AG08395 (cell line): Measurements from ENCODE around the gene RNASE4.
"Not testable (repeated sequence)": the region's sequence is repeated elsewhere in the genome, so short reads cannot be mapped to it uniquely, and the experiment has no call there.

ENCODE experiments used
- DNase-seq: peaks from one replicate; pipeline ENCODE4 v3.0.0; 2012; ENCODE audit warnings: mixed read lengths, low spot score

RNASE4 gene

DNA sequence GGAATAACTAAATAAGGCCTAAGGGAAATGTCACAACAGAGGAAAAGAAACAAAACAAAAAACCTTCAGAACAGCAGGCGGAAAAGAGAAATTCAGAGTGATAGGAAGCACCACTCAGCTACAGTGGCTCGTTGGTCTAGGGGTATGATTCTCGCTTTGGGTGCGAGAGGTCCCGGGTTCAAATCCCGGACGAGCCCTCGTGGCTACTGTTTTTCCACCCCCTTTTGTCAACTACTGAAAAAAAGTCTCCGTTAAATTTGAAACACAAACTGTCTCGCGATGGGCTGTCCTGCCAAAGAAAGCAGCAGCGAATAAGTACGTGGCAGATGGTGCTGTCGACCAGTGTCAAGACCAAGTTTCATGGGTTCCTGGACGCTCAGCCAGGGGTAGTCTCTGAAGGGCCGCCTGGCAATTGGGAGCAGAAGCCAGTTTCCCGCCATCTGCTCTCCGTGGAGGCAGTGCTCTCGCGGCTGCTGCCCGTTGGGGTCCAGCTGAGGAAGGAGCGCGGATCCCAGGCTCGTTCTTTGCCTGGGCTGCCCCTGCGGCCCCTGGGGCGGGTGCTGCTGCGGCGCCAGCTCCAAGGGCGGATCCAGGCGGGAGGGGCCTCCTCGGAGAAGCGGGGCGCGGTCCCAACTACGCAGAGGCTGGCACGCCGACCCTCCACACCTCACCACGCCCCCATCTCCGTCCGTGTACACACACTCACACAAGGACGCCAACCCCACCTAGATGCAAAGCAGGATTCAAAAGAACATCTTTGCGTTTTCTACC lies at the start of gene RNASE4:
Gene RNASE4, plus strand, starts transcription at position 670 of the 771 bp plus-strand sequence. CDS start 14,812 bp downstream, outside the sequence.
- DNase-seq: peak; percentile 67

GRCh38 chr14:20641591-20641990 lies 42.8 kb upstream of the RNASE4 start, which contains the start of gene OR6S1:
OR6S1 (minus strand) TSS chr14:20641691; CDS start chr14:20641691, 0 bp downstream.
- DNase-seq: no peak

DNA sequence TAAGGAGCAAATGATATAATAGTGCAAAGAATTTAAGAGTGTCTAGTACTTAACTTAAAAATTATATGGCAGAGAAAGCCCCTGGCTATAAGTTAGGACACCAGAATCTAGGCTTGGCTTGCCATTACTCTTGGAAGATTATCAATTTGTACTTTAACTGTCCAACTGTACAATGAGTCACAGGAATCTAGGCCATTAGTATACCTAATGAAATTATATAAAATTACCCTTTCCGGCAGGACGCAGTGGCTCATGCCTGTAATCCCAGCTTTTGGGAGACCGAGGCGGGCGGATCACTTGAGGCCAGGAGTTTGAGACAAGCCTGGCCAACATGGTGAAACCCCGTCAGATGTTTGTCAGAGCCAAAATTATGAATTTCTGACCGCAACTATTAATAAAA lies 42.2 kb upstream of the RNASE4 start:
- DNase-seq: no peak

DNA sequence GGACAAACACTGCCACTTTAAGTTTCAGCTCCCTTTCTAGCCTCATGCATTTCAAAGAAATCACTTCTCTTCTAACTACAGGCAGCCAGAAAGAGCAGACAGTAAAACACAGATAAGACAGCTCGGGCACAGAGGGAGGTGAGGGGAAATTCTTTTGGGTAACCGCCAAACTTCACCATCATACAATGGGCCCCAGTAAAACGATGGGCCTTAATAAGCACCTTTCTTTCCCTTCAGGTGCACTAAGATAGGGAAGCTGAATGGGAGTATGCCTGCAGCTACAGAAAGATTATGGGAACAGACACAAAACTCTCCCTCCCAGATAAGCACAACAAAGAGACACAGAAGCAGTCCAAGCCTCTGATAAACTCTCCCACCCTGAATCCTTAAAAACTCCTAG lies 41.6 kb upstream of the RNASE4 start:
- DNase-seq: not testable (repeated sequence)

- no peak for DNase-seq
These were observed 39.8 kb upstream of the RNASE4 start for GRCh38 chr14:20644520-20644919.

- no peak for DNase-seq
These were observed 38.9 kb upstream of the RNASE4 start for GRCh38 chr14:20645481-20645880.

- peak; percentile 37 for DNase-seq
These were observed 31.1 kb upstream of the RNASE4 start for GRCh38 chr14:20652996-20653975.

DNA sequence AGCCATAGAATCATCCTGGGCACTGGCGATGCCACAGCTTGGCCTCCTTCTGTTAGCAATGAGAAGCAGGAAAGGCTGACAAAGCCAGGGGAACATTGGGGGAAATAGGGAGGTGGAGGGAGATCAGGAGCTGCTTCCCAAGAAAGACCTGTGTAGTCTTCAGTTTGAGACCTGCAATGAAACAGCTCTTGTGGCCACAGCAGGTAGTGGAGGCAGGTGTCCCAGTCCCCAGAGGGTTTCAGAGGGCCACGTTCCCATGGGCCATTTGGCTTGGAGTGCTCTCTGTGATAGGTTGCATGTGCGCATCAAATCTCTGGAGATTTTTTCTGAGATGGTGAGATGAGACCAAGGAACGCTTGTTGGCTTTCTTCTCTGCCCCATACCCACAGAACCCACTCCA lies 28.5 kb upstream of the RNASE4 start:
- DNase-seq: no peak

DNA sequence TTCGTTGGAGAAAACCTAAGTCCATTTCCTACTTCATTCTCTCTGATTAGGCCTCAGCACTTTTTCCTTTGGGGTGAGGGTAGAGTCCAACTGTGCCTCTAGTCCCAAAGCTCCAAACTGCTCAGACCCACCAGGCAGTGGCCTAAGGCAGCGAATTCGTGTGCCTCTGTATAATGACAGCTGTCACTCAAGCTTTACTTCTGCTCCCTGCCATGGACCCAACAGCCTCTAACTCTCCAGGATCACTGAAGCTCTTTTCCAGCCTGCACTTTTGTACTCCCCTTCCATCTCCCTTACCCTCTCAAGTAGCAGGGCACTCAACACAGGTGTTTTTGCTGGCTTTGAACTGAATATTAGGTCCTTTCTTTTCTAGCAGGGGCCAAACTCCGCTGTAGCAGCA lies 28.1 kb upstream of the RNASE4 start:
- DNase-seq: no peak

DNA sequence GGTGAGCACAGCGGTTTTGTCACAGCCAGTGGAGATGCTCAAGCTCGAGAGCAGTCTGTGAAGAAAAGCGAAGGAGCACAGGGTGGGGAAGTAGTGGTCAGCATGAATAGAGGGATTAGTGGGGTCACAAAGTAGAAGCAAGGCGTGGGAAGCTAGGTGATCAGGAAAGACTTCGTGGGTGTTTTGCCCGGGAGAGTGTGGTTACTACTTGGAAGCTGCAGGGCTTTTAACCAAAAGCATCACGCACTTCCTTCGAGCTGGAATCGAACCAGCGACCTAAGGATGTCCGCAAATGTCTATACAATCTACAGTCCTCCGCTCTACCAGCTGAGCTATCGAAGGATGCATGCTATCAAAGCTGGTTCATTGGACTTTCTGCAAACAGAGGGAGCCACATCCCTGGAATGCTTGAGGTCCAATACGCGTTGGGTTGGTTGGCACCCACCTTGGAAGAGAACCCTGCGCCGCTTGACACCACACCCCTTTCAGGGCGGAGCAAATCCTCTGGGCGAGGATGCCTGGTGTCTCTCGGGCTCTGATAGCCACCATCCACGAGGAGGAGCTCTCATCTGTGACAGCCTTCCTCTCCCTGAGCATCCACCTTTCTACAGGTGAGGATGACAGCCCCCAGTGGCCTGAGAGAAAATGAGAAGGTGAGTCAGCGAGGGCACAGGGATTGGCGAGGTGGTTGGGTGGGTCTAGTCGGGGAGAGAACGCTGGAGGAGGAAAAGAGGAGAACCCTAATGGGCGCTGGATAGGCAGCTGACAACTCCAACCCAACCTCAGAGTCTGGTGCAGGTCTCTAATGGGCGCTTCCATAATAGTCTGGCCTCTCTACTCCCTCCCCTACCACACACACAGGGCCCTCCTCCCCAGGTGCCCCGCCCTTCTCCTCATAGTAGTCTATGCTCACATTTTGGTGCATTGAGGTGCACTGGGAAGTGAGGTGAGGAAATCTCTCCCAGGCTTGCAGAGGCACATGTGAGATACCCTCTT lies 26.8 kb upstream of the RNASE4 start:
- DNase-seq: peak; percentile 14

- DNase-seq: no peak
These were observed 26.1 kb upstream of the RNASE4 start for GRCh38 chr14:20658246-20658645.

- no peak for DNase-seq
These were observed 25.0 kb upstream of the RNASE4 start for GRCh38 chr14:20659336-20659735.

GRCh38 chr14:20659813-20660395 lies 24.5 kb upstream of the RNASE4 start:
- no peak for DNase-seq

DNA sequence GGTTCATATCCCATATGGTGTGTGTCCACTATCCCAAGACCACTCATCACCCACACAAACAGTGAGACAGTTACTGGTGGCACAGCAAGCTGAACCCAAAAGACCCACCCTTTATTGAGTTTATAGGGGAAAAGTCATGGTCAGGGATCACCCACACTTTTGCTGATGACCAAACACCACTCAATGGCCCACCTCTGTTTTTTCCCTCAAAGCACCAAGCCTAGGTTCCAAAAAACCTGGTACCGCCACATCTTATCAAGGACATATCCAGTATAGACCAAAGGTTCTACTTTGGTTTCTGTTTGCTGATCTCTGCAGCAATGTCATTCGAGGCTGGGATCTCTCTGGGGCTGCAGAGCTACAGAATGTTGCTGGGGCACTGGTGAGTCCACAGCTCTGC lies 23.2 kb upstream of the RNASE4 start:
- DNase-seq: no peak

DNA sequence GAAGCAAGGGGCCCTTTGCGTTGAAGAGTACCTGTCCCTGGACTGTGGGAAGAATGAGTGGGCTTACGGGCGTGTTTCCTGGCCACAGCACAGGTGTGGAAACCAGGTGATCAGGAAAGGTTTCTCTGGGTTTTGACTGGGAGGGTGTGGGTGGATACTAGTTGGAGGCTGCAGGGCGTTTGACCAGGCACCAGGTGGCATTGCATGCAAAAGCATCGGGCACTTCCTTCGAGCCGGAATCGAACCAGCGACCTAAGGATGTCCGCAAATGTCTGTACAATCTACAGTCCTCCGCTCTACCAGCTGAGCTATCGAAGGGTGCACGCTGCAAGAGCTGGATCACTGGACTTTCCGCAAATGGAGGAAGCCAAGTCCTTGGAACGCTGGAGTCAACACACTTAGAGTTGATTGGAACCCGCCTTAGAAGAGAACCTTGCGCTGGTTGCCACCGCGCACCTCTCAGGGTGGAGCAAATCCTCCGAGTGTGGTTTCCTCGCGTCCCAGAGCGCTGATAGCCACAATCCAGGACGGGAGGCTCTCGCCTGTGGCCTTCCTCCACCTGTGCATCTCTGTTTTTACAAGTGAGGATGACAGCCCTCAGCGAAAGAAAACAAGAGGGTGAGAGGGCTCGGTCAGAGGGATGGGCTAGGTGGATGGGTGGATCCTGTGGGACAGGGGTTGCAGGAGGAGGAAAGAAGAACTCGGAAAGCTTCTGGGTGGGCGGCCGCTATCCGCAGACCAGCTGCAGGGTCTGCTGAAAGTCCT lies 21.2 kb upstream of the RNASE4 start:
- peak; percentile 29 for DNase-seq

DNA sequence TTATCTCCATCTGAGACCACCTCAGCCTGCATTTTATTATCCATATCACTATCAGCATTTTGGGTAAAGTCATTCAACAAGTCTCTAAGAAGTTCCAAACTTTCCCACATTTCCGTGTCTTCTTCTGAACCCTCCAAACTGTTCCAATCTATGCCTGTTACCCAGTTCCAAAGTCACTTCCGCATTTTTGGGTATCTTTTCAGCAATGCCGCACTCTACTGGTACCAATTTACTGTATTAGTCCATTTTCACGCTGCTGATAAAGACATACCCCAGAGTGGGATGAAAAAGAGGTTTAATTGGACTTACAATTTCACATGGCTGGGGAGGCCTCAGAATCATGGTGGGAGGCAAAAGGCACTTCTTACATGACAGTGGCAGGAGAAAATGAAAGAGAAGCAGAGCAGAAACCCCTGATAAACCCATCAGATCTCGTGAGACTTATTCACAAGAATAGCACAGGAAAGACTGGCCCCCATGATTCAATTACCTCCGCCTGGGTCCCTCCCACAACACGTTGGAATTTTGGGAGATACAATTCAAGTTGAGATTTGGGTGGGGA lies 17.9 kb upstream of the RNASE4 start:
- not testable (repeated sequence) for DNase-seq

- DNase-seq: no peak
These were observed 16.4 kb upstream of the RNASE4 start for GRCh38 chr14:20667957-20668356.

DNA sequence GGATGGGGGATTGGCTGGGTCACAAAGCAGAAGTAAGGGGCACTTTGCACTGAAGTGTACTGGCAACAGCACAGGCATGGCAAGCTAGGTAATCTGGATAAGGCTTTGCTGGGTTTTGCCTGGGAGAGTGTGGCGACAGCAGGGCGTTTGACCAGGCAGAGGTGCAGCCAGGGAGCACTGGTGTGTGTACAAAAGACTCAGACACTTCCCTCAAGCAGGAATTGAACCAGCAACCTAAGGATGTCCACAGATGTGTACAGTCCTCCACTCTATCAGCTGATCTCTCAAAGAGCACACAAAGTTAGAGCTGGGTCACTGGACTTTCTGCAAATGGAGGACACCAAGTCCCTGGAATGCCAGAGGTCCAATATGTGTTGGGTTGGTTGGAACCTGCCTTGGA lies 15.4 kb upstream of the RNASE4 start:
- no peak for DNase-seq

DNA sequence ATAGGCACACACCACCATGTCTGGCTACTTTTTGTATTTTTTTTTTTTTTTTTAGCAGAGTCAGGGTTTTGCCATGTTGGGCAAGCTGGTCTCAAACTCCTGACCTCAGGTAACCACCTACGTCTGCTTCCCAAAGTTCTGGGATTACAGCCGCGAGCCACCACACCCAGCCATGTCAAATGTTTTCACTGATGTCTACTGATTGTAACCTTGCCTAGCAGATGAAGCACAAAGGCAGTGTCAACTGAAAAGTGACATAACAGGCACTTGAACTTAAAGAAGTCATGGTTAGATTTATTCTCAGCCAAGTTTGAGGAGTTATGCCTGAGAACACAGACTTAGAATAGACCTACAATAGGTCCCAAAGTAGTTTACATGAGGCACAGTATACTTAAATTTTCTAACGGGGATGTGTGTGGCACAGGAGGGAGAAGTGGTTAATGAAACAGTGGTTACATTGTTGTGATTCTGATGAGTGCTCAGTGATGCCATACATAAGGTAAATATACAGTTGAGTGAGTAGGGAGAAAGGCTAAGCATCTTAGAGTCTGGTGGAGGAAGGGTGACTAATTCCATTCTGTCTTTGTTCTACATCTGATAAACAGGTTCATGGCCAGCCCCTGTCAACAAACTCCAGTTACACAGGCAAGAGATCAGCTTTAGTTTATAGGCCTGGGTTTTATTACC lies 12.6 kb upstream of the RNASE4 start:
- no peak for DNase-seq
